Measurements from ENCODE around the gene TRAPPC10. TPM values are rescaled to one million over a fixed set of nuclear protein-coding genes. Genes with fewer than 3 reads are reported as not detected.

Gene TRAPPC10
- polyA plus RNA-seq, 1 donor = 12.2 TPM

DNA sequence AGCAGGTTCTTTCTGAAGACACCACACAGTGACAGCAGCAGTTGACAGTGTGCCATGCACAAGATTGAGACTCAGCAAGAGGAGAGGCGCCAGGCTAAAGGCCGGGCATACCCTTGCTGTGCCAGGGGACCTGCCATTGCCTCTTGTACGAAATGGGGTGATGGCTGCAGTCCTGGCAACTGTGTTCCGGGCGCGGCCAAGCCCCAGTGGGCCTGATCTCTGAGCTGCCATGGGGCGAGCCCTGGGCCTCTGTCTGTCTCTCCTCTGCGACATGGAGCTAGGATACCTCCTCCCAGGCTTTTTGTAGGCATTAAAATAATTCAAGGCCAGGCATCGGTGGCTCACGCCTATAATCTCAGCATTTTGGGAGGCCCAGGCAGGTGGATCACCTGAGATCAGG is 9.6 kb upstream of the TRAPPC10 start:
- DNase-seq (ENCODE audit: low read depth) = no peak

DNA sequence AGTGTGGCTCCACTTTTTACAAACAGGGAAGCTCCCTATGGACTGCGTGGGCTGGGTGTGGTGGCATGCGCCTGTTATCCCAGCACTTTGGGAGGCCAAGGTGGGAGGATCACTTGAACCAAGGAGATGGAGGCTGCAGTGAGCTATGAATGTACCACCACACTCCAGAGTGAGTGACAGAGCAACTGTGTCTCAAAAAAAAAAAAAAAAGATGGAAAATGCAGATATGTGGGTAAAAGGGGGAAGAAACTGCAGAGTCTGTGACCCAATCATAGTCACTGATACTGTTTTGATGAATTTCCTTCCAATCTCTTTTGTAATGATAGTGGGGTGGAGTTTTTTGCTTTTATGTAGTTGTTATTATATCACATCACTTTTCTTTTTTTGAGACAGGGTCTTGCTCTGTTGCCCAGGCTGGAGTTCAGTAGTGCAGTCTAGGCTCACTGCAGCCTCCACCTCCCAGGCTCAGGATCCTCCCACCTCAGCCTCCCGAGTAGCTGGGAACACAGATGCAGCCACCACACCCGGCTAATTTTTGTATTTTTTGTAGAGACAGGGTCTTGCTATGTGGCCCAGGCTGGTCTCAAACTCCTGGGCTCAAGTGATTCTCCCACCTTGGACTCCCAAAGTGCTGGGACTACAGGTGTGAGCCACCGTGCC is 8.7 kb upstream of the TRAPPC10 start:
- DNase-seq (ENCODE audit: low read depth) = no peak

DNA sequence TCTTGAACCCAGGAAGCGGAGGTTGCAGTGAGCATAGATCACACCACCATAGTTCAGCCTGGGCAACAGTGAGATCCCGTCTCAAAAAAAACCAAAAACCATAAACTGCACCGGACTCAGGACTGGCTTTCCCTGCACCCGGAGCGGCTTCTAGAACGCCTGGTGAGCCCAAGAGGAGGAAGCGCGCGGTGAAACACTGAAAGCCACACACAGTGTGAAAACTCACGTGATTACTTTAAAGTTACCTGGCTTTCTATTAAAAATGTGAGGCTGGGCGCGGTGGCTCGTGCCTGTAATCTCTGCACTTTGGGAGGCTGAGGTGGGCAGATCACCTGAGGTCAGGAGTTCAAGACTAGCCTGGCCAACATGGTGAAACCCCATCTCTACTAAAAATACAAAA is 7.0 kb upstream of the TRAPPC10 start:
- DNase-seq (ENCODE audit: low read depth) = no peak

DNA sequence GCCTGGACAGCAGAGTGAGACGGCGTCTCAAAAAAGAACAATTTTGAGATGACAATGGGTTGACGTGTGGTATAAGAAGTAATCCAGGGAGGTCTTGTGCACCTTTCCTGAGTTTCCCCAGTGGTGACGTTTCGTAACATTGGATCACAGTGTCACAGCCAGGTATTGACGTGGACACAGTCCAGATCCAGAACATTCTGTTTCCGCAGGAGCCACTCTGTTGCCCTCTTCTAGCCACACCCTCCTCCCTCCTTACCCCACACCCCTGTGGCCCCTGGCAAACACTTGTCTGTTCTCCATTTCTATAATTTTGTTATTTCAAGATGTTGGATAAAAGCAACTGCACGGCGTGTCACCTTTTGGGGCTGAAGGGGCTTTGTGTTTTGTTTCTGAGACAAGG is 6.5 kb upstream of the TRAPPC10 start:
- no peak for DNase-seq (ENCODE audit: low read depth)

DNA sequence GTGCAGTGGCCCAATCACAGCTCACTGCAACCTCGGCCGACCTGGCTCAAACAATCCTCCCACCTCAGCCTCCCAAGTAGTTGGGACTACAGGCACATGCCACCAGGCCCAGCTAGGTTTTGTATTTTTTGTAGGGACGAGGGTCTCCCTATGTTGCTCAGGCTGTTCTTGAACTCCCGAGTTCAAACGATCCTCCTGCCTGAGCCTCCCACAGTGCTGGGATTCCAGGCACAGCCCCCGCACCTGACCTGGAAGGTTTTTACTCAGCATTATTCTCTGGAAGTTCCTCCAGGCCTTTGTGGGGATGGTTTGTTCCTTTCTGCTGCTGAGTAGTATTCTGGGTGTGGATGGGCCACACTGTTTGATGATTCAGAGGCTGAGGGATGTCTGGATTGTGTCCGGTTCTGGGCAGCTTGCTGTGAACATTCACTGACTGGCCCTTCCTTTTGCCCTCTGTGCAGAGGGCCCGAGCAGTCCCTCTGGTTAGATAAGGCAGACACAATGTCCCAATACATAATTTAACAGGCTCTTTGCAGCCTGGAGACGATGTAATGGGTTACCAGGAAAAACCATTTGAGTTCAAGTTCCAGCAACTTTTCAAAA is 6.0 kb upstream of the TRAPPC10 start:
- DNase-seq (ENCODE audit: low read depth) = no peak

- no peak for DNase-seq (ENCODE audit: low read depth)
Measured at GRCh38 chr21:44006656-44007055, 5.5 kb upstream of the TRAPPC10 start.

- DNase-seq (ENCODE audit: low read depth) = no peak
Measured at GRCh38 chr21:44010429-44010828, 1.7 kb upstream of the TRAPPC10 start.

- no peak for DNase-seq (ENCODE audit: low read depth)
Measured at GRCh38 chr21:44011123-44011522, 986 bp upstream of the TRAPPC10 start.

- no peak for DNase-seq (ENCODE audit: low read depth)
Measured at GRCh38 chr21:44012474-44013379, 618 bp downstream of the TRAPPC10 start.

DNA sequence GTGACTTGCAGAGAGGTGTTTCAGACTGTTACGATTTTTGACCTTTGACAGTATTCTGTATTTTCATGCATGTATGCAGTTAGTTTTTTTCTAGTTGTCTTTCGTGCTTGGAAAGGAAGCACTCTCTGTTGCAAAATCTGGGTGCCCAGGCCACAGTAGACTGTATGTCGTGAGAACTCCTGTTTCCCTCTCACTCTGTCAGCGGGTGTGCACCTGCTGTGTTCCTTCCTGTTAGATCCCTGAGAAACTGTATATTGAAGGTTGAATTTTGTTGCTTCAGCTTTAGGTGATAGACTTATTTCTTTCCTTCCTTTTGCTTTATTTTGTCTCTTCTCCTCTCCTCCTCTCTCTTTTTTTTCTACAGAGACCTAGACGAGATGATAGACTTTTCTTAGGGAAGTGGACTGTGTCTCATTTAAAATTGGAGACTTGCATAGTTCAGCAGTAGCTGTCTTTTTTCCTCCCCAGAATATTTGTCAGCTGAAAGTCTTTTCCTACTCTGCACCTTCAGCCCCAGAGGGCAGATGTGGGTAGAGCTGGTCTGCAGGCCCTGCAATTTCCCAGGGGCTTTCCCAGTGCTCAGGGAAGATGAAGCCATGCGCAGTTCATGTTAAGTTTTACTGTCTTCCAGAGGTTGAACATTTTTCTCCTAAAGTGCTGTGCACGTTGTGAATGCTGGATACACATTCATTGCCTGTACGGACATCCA is 1.4 kb downstream of the TRAPPC10 start:
- no peak for DNase-seq (ENCODE audit: low read depth)

- DNase-seq (ENCODE audit: low read depth) = no peak
Measured at GRCh38 chr21:44017601-44018000, 5.5 kb downstream of the TRAPPC10 start.

- no peak for DNase-seq (ENCODE audit: low read depth)
Measured at GRCh38 chr21:44018127-44018526, 6.0 kb downstream of the TRAPPC10 start.

DNA sequence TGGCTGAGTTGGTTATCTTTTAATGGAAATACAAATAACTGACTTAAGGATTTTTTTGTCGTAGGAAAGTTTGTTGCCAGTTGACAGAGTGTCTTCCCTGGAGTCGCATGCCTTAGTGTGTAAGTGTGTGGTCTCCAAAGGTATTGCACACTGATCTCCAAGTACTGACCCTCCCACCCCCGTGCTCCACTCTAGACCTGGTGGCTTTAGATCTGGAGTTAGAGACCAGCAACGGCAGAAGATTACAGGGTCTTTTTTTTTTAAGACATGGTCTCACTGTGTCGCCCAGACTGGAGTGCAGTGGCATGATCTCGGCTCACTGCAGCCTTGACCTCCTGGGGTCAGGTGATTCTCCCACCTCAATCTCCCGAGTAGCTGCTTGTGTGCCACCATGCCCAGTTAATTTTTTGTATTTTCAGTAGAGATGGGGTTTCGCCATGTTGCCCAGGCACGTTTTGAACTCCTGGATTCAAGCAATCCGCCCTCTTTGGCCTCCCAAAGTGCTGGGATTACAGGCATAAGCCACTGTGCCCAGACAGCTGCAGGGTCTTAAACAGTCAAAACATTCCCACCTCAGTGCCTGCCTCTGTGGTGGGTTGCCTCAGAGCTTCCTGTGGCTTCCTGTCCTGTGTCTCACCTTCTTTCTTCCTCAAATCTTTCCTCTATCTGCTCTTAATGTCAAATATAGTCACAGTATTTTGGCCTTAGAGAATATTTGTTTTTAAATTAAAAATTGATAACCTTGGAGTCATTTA is 6.9 kb downstream of the TRAPPC10 start:
- DNase-seq (ENCODE audit: low read depth) = no peak

- DNase-seq (ENCODE audit: low read depth) = no peak
Measured at GRCh38 chr21:44019568-44019958, 7.5 kb downstream of the TRAPPC10 start.

DNA sequence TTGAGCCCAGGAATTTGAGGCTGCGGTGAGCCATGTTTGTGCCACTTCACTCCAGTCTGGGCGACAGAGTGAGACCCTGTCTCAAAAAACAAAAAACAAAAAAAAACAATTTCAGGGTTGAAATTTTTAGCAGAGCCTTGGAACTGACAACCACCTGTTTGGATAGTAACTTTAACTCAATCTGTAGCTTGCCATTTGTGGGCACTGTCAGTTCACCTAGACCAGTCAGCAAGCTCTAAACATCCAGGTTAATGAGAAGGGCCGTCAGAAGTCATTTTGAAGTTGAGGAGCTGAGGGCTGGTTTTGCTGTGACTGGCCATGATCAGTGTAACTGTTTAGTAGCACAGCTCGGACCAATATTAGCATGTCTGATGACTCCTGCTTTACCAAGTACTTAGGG is 8.4 kb downstream of the TRAPPC10 start:
- DNase-seq (ENCODE audit: low read depth) = no peak

GRCh38 chr21:44021064-44021463 is 9.0 kb downstream of the TRAPPC10 start:
- no peak for DNase-seq (ENCODE audit: low read depth)

DNA sequence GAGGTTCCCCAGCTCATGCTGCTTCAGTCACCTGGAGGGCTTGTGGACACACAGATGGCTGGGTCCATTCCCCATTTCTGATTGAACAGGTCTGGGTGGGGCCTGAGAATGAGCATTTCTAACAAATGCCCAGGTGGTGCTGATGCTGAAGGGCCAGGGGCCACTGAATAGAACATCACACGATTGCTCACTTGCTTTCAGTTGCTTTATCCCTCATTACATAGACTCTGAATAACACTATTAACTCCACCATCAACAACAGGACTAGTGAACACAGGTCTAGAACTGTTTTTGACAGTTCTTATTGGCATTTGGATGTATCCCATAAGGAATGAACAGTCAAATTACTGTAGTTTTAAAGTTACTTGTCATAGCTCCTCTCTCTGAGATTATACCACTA is 12.1 kb downstream of the TRAPPC10 start:
- DNase-seq (ENCODE audit: low read depth) = no peak

- peak; percentile 26 for DNase-seq (ENCODE audit: low read depth)
Measured at GRCh38 chr21:44024887-44025353, 12.8 kb downstream of the TRAPPC10 start.

DNA sequence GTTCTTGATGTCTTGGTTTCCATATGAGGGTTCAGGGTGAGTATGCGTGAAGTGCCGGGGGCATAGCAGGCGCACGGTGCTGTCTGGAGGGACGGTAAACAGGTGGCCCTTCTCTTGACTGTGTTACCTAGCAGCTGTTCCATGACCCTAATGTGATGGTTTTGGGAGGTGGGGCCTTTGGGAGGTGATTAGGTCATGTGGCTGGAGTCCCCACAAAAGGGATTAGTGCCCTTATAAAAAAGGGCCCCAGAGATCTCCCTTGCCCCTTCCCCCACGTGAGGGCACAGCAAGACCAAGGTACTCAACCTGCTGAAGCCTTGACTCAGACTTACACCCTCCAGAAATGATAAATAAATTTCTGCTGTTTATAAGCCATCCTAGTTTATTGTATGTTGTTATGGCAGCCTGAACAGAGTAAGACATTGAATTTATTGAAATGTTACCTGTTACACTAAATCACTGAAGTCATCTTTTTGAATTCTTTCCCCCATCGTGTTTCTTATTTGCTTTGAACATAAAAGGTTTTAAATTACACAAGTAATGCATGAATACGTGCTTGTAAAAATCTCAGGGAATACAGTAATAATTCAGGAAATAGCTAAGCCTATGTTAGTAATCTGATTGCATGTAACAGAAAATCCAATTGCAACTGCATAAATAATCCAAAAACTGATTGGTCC is 15.6 kb downstream of the TRAPPC10 start:
- no peak for DNase-seq (ENCODE audit: low read depth)

DNA sequence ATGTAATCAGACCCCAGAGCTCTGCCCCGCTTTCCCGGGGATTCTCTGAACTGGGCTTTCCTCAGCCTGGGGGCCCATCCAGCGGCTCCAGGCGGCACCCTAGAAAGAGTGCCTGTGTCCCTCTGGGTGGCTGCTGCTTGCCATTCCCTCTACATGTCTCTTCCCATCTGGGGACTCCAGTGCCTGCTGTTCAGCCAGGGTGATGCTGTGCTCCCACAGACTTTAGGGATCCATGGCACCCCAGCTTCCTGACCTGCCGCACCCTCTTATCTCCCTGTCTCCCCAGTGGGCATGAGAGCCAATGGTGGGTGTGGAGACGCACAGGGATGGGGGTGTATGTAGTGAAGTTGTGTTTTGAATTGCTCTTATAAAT is 16.2 kb downstream of the TRAPPC10 start:
- no peak for DNase-seq (ENCODE audit: low read depth)

Data from forelimb muscle (tissue), 1 donor.